Right cardiac atrium (tissue), 5 donors: ENCODE measurements around the gene EI24. TPM values are rescaled to one million over a fixed set of nuclear protein-coding genes. Genes with fewer than 3 reads are reported as not detected.
A peak's percentile ranks its signal among the peaks of the same experiment; 100 is the strongest.
"Not testable (repeated sequence)": the region's sequence is repeated elsewhere in the genome, so short reads cannot be mapped to it uniquely, and the experiment has no call there.

Source experiments
- ATAC-seq, 2 donors: fragments of 200-7000 bp; cut with Tn5 transposase; one replicate each; pipeline versions ENCODE4 v1.8.0 to v1.9.1; 2020; ENCODE audit warnings: moderate library complexity in 2 of 2, mild to moderate bottlenecking in 1 of 2
- DNase-seq, 3 donors: peaks; one replicate each; pipeline ENCODE4 v3.0.0-alpha.2; 2020
- H3K27ac ChIP-seq: one replicate; pipeline ENCODE4 v1.5.1; 2013; ENCODE audit warnings: mild to moderate bottlenecking, low read length, control low read depth, moderate library complexity
- H3K27me3 ChIP-seq: one replicate; pipeline ENCODE4 v1.6.1; 2013; ENCODE audit not compliant: control insufficient read depth, insufficient read depth
- H3K4me1 ChIP-seq: one replicate; pipeline ENCODE4 v1.6.1; 2013; ENCODE audit warnings: low read length; ENCODE audit not compliant: control insufficient read depth, insufficient read depth
- H3K4me3 ChIP-seq: one replicate; pipeline ENCODE4 v1.5.1; 2013; ENCODE audit warnings: low read length, control low read depth
- H3K9me3 ChIP-seq: one replicate; pipeline ENCODE4 v1.6.1; 2013; ENCODE audit warnings: low read length; ENCODE audit not compliant: control insufficient read depth
- WGBS: extraction: QIAGEN DNeasy Blood & Tissue Kit; methylation state at CpG from one replicate; pipeline ENCODE4 v1.1.7; 2013; 5-methylcytosine and 5-hydroxymethylcytosine counted together
- intact Hi-C, 4 donors: fragments of 100-400 bp; cut with DNase I; formaldehyde crosslinking; loops; one replicate each; pipeline versions ENCODE4 v1.11.0 to v1.14.0; 2022 to 2023
- polyA plus RNA-seq: library from polyadenylated mRNA; stranded (reverse); fragments of 200-250 nt; gene quantifications from one replicate; pipeline ENCODE4 v1.2.3, GENCODE V29; 2013
- total RNA-seq, 4 donors: library from RNA; stranded (reverse); fragmentation: NEBNext Ultra II Directional; extraction: Animal tissue kit (Norgen Biotek cat#: 25700); gene quantifications; one replicate each; pipeline ENCODE4 v1.2.1, GENCODE V29; 2021
- donor health status: healthy with polysubstance abuse.
- donor health status: DM: no; HTN: yes; CAD: no.
- donor health status: DM: no; HTN: no; CAD: no.
- donor health status: DM: no; HTN: yes; CAD: no; lungs with severe emphysema.
- donor health status: DM: yes; HTN: yes; CAD: no.

Gene EI24
- total and polyA plus RNA-seq, 5 donors, result 33.8 to 69.2 (median 60.8) TPM

DNA sequence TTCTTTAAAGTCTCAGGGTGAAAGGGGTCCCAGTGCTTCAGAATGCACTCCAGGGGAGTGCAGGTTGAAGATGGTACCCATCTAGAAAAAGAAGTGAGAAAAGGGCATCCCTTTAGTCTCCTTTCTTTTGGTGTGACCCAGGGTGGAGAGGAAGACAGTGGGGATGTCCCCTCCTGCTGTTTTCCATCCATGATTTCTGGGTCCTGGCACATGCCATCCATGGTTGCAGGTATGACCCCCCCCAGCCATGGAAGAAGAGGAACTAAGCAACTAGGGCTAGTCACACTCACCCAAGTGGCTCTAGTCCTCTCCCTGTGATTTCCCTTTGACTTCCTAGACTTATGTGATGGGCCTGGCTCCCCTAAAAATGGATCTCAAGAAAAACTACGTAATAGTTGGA, 15.9 kb upstream of the EI24 start:
- Histone ChIP-seq H3K4me1 (no peaks in the 10 kb centered on the region), H3K9me3 (peaks cover 3% of the 10 kb centered on the region), H3K4me3 (no peak overlapping the region), H3K27ac (no peak overlapping the region), H3K27me3 (no peaks in the 10 kb centered on the region)
- 93% methylated on average over 1 of the region's 1 CpG for WGBS
- DNase-seq (no peak), ATAC-seq (no peak)
- intact Hi-C loops, result no loop called here

- H3K9me3 ChIP-seq, result peaks cover 3% of the 10 kb centered on the region
- intact Hi-C loops, result no loop called here
- no peaks in the 10 kb centered on the region for H3K4me1 ChIP-seq
- no peak overlapping the region for H3K4me3 ChIP-seq
- no peaks in the 10 kb centered on the region for H3K27me3 ChIP-seq
- no peak overlapping the region for H3K27ac ChIP-seq
- ATAC-seq (no peak), DNase-seq (no peak)
- 80% methylated on average over 3 of the region's 3 CpGs for WGBS
These were observed 15.2 kb upstream of the EI24 start for GRCh38 chr11:125554038-125554437.

GRCh38 chr11:125559888-125560287, 9.4 kb upstream of the EI24 start:
- Histone ChIP-seq H3K9me3 (no peaks in the 10 kb centered on the region), H3K4me1 (no peaks in the 10 kb centered on the region), H3K27me3 (no peaks in the 10 kb centered on the region), H3K27ac (no peak overlapping the region), H3K4me3 (no peak overlapping the region)
- ATAC-seq, result no peak
- intact Hi-C loops, result loop anchor here in 1 of 4 donors (10.0 kb wide), 1 partner anchor 65 kb away; the partner anchor contains the start of gene FEZ1
- WGBS, result 79% methylated on average over 3 of the region's 3 CpGs
- DNase-seq, result no peak

GRCh38 chr11:125561924-125562323, 7.4 kb upstream of the EI24 start:
- no peak for ATAC-seq
- WGBS, result 95% methylated on average over 1 of the region's 1 CpG
- no peak overlapping the region for H3K27ac ChIP-seq
- no peaks in the 10 kb centered on the region for H3K9me3 ChIP-seq
- H3K4me3 ChIP-seq, result no peak overlapping the region
- intact Hi-C loops, result loop anchor here in 1 of 4 donors (10.0 kb wide), 1 partner anchor 67 kb away; the partner anchor contains the start of gene FEZ1
- DNase-seq, result no peak
- no peaks in the 10 kb centered on the region for H3K27me3 ChIP-seq
- no peaks in the 10 kb centered on the region for H3K4me1 ChIP-seq

GRCh38 chr11:125562430-125562829, 6.8 kb upstream of the EI24 start:
- H3K9me3 ChIP-seq, result no peaks in the 10 kb centered on the region
- WGBS, result 79% methylated on average over 4 of the region's 4 CpGs

GRCh38 chr11:125564357-125564756, 4.9 kb upstream of the EI24 start:
- intact Hi-C loops, result loop anchor here in 1 of 4 donors (10.0 kb wide), 1 partner anchor 70 kb away; the partner anchor contains the start of gene FEZ1

More at GRCh38 chr11:125562430-125562829, 6.8 kb upstream of the EI24 start:
- H3K4me3 ChIP-seq, result no peak overlapping the region
- H3K27ac ChIP-seq, result no peak overlapping the region
- DNase-seq, result no peak
- no peaks in the 10 kb centered on the region for H3K4me1 ChIP-seq
- ATAC-seq, result no peak
- intact Hi-C loops, result loop anchor here in 1 of 4 donors (10.0 kb wide), 1 partner anchor 68 kb away; the partner anchor contains the start of gene FEZ1
- no peaks in the 10 kb centered on the region for H3K27me3 ChIP-seq

DNA sequence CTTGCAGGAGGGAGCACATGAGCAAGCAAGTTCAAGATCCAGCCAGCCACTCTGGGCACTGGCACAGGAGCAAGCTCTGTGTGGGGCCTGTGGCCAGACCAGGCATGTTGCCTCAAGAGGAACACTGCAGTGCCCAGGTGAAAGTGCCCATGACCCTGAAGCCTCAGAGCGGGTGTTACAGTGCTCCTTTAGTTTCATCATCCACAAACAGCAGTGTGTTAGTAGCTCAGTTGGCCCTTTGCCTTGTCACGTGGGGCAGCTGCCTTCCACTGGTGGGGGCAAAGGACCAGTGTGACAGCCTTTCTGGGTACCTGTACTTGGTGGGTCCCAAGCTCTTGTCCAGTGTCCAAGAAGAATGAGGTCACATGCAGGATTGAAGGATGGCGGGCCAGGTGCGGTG, 3.0 kb upstream of the EI24 start:
- WGBS, result 95% methylated on average over 4 of the region's 4 CpGs
- DNase-seq (no peak), ATAC-seq (no peak)
- Histone ChIP-seq H3K9me3 (no peaks in the 10 kb centered on the region), H3K4me1 (peaks cover 2% of the 10 kb centered on the region), H3K27ac (no peak overlapping the region), H3K4me3 (no peak overlapping the region), H3K27me3 (no peaks in the 10 kb centered on the region)
- intact Hi-C loops, result loop anchor here in 1 of 4 donors (10.0 kb wide), 1 partner anchor 71 kb away; the partner anchor contains the start of gene FEZ1

More at GRCh38 chr11:125564357-125564756, 4.9 kb upstream of the EI24 start:
- H3K9me3 ChIP-seq, result no peaks in the 10 kb centered on the region
- 74% methylated on average over 3 of the region's 3 CpGs for WGBS
- no peaks in the 10 kb centered on the region for H3K4me1 ChIP-seq
- ATAC-seq, result no peak
- no peak overlapping the region for H3K27ac ChIP-seq
- no peak overlapping the region for H3K4me3 ChIP-seq
- no peaks in the 10 kb centered on the region for H3K27me3 ChIP-seq
- no peak for DNase-seq

GRCh38 chr11:125569915-125570621, 791 bp downstream of the EI24 start:
- 4% methylated on average over 9 of the region's 9 CpGs for WGBS
- ATAC-seq (no peak), DNase-seq (no peak)
- Histone ChIP-seq H3K4me3 (peak overlapping the region; percentile 88), H3K27ac (no peak overlapping the region), H3K27me3 (no peaks in the 10 kb centered on the region), H3K9me3 (no peaks in the 10 kb centered on the region), H3K4me1 (peaks cover 2% of the 10 kb centered on the region)
- intact Hi-C loops, result loop anchor here in 1 of 4 donors (10.0 kb wide), 1 partner anchor 75 kb away; the partner anchor contains the start of gene FEZ1

- H3K9me3 ChIP-seq, result no peaks in the 10 kb centered on the region
- DNase-seq, result no peak
- WGBS, result 68% methylated on average over 2 of the region's 2 CpGs
- no peaks in the 10 kb centered on the region for H3K27me3 ChIP-seq
- H3K27ac ChIP-seq, result no peak overlapping the region
- peaks cover 2% of the 10 kb centered on the region for H3K4me1 ChIP-seq
- ATAC-seq, result no peak
- intact Hi-C loops, result no loop called here
- no peak overlapping the region for H3K4me3 ChIP-seq
These were observed 1.7 kb downstream of the EI24 start for GRCh38 chr11:125570952-125571351.

DNA sequence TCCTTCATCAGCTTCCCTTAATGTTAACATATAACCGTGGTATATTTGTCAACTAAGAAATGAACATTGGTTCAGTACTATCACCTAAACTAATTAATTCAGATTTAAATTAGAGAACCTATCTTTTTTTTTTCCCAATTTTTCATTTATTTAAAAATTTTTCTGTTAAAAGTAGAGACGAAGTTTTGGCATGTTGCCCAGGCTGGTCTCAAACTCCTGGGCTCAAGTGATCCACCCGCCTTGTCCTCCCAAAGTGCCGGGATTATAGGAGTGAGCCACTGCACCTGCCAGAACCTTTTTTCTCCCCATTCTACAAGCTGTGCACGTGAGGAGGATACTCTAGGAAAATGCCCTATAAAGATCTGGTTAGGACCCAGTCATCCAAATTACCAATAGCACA, 3.6 kb downstream of the EI24 start:
- WGBS, result 75% methylated on average over 5 of the region's 5 CpGs
- Histone ChIP-seq H3K4me1 (peaks cover 2% of the 10 kb centered on the region), H3K4me3 (no peak overlapping the region), H3K27me3 (no peaks in the 10 kb centered on the region), H3K9me3 (no peaks in the 10 kb centered on the region), H3K27ac (no peak overlapping the region)
- intact Hi-C loops, result no loop called here
- no peak for ATAC-seq
- DNase-seq, result peak in 1 of 3 donors; percentile 9

DNA sequence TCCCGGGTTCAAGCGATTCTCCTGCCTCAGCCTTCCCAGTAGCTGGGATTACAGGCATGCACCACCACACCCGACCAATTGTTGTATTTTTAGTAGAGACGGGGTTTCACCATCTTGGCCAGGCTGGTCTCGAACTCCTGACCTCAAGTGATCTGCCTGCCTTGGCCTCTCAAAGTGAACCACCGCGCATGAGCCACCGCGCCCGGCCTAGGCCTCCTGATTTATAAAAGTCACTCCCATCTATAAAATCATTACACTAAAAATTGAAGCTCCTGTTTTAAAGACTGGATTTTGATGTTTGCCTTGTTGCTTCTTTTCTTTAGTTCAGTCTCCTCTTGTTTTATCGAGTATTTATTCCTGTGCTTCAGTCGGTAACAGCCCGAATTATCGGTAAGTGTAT, 7.9 kb downstream of the EI24 start:
- peak in 1 of 3 donors; percentile 18 for DNase-seq
- intact Hi-C loops, H3K4me3 ChIP-seq, H3K4me1 ChIP-seq, H3K27ac ChIP-seq, H3K9me3 ChIP-seq, H3K27me3 ChIP-seq, ATAC-seq: not testable (repeated sequence)
- 98% methylated on average over 14 of the region's 14 CpGs for WGBS
